ENCODE measurements around the gene DNAJC21. TPM values are rescaled to one million over a fixed set of nuclear protein-coding genes. Genes with fewer than 3 reads are reported as not detected.
A peak's percentile ranks its signal among the peaks of the same experiment; 100 is the strongest.

DNAJC21 gene
- total RNA-seq, 1 donor from 2014 or later = 57.7 TPM

DNA sequence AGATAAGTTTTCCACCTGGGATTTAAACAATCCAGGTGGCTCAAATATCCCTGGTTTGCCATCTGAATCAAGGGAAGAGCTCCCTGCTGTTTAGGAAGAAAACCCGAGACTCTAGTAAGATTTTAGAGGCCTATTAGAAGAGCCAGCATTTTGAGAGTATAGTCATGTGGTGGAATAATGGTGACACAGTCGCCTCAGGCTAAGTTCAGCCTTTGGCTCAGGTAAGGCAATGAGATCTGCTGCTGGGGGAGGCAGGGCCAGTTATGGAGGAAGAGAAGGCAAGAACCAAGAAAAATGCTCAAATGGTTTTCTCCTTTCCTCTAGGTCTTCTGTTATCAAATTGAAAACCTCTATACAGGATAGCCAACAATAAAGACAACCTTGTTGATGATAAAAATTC is 30.3 kb upstream of the DNAJC21 start:
- ATAC-seq (no peak), DNase-seq (no peak)
- TF ChIP-seq, protein P1, sequence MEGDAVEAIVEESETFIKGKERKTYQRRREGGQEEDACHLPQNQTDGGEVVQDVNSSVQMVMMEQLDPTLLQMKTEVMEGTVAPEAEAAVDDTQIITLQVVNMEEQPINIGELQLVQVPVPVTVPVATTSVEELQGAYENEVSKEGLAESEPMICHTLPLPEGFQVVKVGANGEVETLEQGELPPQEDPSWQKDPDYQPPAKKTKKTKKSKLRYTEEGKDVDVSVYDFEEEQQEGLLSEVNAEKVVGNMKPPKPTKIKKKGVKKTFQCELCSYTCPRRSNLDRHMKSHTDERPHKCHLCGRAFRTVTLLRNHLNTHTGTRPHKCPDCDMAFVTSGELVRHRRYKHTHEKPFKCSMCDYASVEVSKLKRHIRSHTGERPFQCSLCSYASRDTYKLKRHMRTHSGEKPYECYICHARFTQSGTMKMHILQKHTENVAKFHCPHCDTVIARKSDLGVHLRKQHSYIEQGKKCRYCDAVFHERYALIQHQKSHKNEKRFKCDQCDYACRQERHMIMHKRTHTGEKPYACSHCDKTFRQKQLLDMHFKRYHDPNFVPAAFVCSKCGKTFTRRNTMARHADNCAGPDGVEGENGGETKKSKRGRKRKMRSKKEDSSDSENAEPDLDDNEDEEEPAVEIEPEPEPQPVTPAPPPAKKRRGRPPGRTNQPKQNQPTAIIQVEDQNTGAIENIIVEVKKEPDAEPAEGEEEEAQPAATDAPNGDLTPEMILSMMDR (IDR thresholded peaks at IDR 0.05) = no peak
- Histone ChIP-seq H3K27ac (no peak overlapping the region), H3K4me3 (no peak overlapping the region), H3K9me3 (no peaks in the 10 kb centered on the region), H3K36me3 (no peaks in the 10 kb centered on the region), H3K27me3 (no peaks in the 10 kb centered on the region), H3K4me1 (no peaks in the 10 kb centered on the region)
- intact Hi-C loops (cut with DNase I) = loop anchor here (5.0 to 10.0 kb wide), 2 partner anchors 354 to 412 kb away; no protein-coding TSS in a partner anchor

DNA sequence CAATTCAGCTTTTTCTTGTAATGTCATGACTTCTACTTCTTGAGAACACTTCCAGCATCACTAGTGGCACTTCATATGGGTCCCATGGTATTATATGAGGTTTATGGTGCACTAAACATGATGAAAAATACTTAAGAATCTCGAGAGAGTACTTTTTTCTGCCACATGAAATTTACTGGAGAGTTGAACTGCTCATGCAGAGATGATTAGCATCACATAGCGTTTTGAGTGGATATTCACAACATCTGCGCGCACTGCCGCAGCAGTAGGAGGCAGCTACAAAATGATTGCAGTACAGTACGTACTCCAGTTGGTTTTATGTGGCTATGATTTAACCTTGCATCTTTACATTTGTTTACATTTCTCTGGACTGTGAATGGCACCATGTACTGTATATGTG is 28.7 kb upstream of the DNAJC21 start:
- no peak for ATAC-seq
- Histone ChIP-seq H3K4me3 (no peak overlapping the region), H3K4me1 (no peaks in the 10 kb centered on the region), H3K36me3 (no peaks in the 10 kb centered on the region), H3K27me3 (no peaks in the 10 kb centered on the region), H3K9me3 (no peaks in the 10 kb centered on the region), H3K27ac (no peak overlapping the region)
- intact Hi-C loops (cut with DNase I) = no loop called here
- DNase-seq = no peak
- TF ChIP-seq, protein P1 (IDR thresholded peaks at IDR 0.05) = no peak

DNA sequence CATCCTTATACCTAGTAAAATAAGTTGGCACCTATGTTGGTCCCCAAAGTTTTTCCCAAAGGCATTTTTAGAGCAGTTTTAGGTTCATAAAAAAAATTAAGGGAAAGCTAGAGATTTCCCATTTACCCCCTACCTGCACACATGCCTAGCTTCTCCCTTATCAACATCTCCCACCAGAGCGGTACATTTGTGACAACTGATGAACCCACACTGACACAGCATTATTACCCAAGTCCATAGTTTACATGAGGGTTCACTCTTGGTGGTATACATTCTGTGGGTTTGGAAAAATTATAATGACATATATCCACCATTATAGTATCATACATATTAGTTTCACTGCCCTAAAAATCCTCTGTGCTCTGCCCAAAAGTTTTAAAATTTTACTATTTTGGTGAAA is 26.1 kb upstream of the DNAJC21 start:
- peaks cover 16% of the 10 kb centered on the region for H3K36me3 ChIP-seq
- no peaks in the 10 kb centered on the region for H3K9me3 ChIP-seq
- no peak overlapping the region for H3K4me3 ChIP-seq
- H3K27me3 ChIP-seq = no peaks in the 10 kb centered on the region
- ATAC-seq = no peak
- no peak for DNase-seq
- TF ChIP-seq, protein P1 (IDR thresholded peaks at IDR 0.05) = no peak
- intact Hi-C loops (cut with DNase I) = no loop called here
- H3K27ac ChIP-seq = no peak overlapping the region
- H3K4me1 ChIP-seq = no peaks in the 10 kb centered on the region

DNA sequence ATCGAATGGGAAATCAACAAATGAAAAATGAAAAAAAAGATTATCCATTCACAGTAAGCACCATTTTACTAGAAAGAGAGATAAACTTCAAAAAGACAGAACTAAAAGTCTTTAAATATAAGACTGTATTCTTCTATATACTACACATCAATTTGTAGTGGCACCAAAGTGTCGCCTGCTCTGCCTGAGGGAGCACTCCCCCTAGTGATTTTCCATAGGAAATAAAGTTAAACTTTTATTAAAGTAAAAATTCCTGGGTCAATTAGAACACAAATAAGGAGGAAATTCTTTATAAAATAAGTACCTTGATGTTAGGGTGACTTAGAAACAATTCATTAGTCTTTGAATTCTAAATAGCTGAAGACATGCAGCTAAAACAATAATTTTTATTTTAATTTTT is 23.8 kb upstream of the DNAJC21 start:
- DNase-seq = no peak
- intact Hi-C loops (cut with DNase I) = no loop called here

DNA sequence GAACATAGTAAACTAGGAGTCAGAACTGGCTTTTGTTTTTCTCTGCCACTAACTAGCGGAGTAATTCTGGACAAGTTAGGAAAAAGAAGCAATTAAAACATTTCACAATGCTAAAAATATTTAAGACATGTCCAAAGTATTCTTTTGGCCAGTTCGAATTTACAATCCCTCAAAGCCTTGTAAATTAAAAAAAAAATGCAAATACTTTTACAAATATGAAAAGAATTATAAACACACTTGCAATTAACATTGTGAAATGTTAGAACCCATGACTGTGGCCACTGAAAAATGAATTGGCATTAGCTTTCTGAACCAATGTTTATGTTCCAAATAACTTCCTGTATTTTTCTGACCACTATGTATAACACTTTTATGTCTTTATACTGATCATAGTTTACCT is 16.3 kb upstream of the DNAJC21 start:
- Histone ChIP-seq H3K4me1 (peaks cover 28% of the 10 kb centered on the region), H3K27ac (no peak overlapping the region), H3K4me3 (no peak overlapping the region), H3K27me3 (no peaks in the 10 kb centered on the region), H3K9me3 (no peaks in the 10 kb centered on the region), H3K36me3 (peaks cover 57% of the 10 kb centered on the region)
- DNase-seq (no peak), ATAC-seq (no peak)
- intact Hi-C loops (cut with DNase I) = no loop called here
- TF ChIP-seq, protein P1 (IDR thresholded peaks at IDR 0.05) = no peak

More for the DNA sequence above, 23.8 kb upstream of the DNAJC21 start:
- TF ChIP-seq, protein P1 (IDR thresholded peaks at IDR 0.05) = peak; percentile 23
- no peak for ATAC-seq
- H3K9me3 ChIP-seq = no peaks in the 10 kb centered on the region
- no peak overlapping the region for H3K27ac ChIP-seq
- H3K36me3 ChIP-seq = peaks cover 39% of the 10 kb centered on the region
- no peaks in the 10 kb centered on the region for H3K27me3 ChIP-seq
- no peak overlapping the region for H3K4me3 ChIP-seq
- H3K4me1 ChIP-seq = no peaks in the 10 kb centered on the region

DNA sequence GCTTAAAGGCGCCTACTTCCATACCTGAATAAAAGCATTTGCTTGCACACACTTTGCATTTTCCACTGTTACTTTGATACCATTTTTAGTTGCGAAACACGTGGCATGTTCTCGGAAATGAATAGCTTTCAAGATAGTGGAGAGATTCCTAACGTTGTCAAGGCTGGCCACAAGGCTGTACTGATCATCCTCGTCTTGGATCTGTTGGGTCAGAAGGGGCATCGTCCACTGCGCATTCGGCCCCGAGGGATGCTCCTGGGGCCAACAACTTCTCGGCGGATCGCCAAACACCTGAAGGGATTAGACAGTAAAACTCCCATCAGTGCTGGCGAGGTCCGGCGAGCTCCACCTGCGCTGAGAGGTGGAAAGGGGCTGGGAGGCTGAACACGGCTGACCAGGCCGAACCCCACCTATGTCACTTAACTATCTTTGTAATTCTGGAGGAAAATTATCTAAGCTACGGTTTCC is 14.7 kb upstream of the DNAJC21 start:
- Histone ChIP-seq H3K4me1 (peaks cover 28% of the 10 kb centered on the region), H3K27me3 (no peaks in the 10 kb centered on the region), H3K4me3 (peak overlapping the region; percentile 93), H3K9me3 (no peaks in the 10 kb centered on the region), H3K27ac (peak overlapping the region; percentile 92), H3K36me3 (peaks cover 57% of the 10 kb centered on the region)
- DNase-seq (peak; percentile 67), ATAC-seq (peak; percentile 4)
- intact Hi-C loops (cut with DNase I) = no loop called here
- TF ChIP-seq, protein P1 (IDR thresholded peaks at IDR 0.05) = no peak
